Central memory CD8-positive, alpha-beta T cell (primary cell): ENCODE measurements around the gene ATP5ME.
A peak's percentile ranks its signal among the peaks of the same experiment; 100 is the strongest.
"Not testable (repeated sequence)": the region's sequence is repeated elsewhere in the genome, so short reads cannot be mapped to it uniquely, and the experiment has no call there.

Experiments
- ATAC-seq: fragments of 150-1000 bp; cut with Tn5 transposase; replicated peaks from 2 replicates; pipeline ENCODE4 v1.10.0; 2022; ENCODE audit warnings: mild to moderate bottlenecking, moderate FRiP score, moderate number of reproducible peaks; ENCODE audit not compliant: poor library complexity, severe bottlenecking; ENCODE audit errors: extremely low read depth
- DNase-seq, 2 donors: peaks; one replicate each; pipeline ENCODE4 v3.0.0; 2021; ENCODE audit warnings: low spot score in 2 of 2
- H3K27ac Mint-ChIP-seq: one replicate; pipeline ENCODE4 v1.8.0; 2022; ENCODE audit warnings: low read depth, mild to moderate bottlenecking, moderate library complexity, mixed read lengths
- H3K27me3 Mint-ChIP-seq: one replicate; pipeline ENCODE4 v1.8.0; 2022; ENCODE audit warnings: mixed read lengths
- H3K36me3 Mint-ChIP-seq: one replicate; pipeline ENCODE4 v1.8.0; 2022; ENCODE audit warnings: mild to moderate bottlenecking, moderate library complexity, mixed read lengths; ENCODE audit not compliant: insufficient read depth
- H3K4me1 Mint-ChIP-seq: one replicate; pipeline ENCODE4 v1.8.0; 2022; ENCODE audit warnings: mixed read lengths
- H3K4me3 Mint-ChIP-seq: one replicate; pipeline ENCODE4 v1.8.0; 2022; ENCODE audit warnings: mild to moderate bottlenecking, moderate library complexity, mixed read lengths
- H3K9me3 Mint-ChIP-seq: one replicate; pipeline ENCODE4 v1.8.0; 2022; ENCODE audit warnings: mixed read lengths

The ATP5ME gene

DNA sequence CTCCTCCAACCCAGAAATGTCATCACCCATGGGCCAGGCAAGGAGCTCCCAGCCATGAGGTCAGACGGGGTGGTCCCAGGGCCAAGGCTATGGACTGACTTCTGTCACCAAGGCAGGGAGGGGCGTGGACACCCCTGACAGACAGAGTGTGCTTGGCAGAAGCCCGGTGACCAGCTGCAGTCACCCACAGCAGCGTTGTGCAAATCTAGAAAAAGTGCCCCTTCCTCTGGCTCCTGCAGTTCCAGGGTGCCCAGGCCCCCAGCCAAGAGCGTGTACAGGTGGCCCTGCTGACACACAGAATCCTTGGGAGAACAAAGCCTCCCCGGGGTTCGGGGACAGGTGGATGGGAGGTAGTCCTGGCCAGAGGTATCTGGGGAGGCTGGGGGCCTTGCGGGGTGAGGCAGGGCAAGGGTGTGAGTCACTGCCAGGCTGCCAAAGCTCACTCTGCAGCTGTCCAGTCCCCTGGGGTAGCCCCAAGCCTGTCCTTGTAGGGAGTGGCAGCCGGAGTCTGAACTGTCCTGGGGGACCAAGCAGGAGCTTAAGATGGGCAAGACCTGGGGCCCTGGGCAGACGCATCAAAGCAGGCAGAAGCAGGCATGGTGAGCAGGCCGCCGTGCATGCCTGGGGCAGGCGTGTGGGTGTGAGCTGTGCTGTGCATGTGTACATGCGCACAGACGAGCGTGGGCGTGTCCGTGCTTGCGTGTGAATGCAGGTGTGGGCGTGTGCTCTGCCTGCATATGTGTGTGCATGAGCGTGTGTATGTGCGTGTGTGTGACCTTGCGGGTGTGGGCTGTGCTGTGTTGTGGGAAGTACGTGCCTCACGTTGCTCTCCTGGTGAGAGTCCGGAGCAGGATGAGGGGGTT lies 3.6 kb upstream of the ATP5ME start:
- H3K36me3 Mint-ChIP-seq, result peaks cover 16% of the 10 kb centered on the region
- H3K27ac Mint-ChIP-seq, result peak overlapping the region; percentile 29
- no peak for DNase-seq
- no peak for ATAC-seq
- peaks cover 7% of the 10 kb centered on the region for H3K4me1 Mint-ChIP-seq
- H3K9me3 Mint-ChIP-seq, result no peaks in the 10 kb centered on the region
- H3K4me3 Mint-ChIP-seq, result no peak overlapping the region
- H3K27me3 Mint-ChIP-seq, result no peaks in the 10 kb centered on the region

DNA sequence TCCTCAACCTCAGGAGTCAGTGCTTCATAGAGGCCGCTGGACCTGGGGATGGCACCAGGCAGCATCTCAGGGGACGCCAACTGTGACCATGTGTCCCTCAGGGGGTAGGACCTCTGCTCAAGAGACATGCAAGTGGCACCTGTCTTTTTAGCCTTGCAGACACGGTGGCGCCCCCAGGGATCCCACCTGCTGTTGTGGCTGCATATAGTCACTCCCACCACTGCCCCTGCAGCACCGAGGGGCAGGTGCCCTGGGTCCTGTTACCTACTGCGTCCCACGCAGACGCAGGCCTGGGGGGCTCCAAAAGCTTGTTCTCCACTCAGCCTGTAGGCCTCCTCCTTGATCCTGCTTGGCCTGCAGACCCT lies 2.8 kb upstream of the ATP5ME start:
- no peaks in the 10 kb centered on the region for H3K9me3 Mint-ChIP-seq
- H3K36me3 Mint-ChIP-seq, result peaks cover 22% of the 10 kb centered on the region
- no peaks in the 10 kb centered on the region for H3K27me3 Mint-ChIP-seq
- DNase-seq (no peak), ATAC-seq (no peak)
- H3K4me3 Mint-ChIP-seq, result peak overlapping the region; percentile 7
- H3K27ac Mint-ChIP-seq, result no peak overlapping the region
- peaks cover 7% of the 10 kb centered on the region for H3K4me1 Mint-ChIP-seq

DNA sequence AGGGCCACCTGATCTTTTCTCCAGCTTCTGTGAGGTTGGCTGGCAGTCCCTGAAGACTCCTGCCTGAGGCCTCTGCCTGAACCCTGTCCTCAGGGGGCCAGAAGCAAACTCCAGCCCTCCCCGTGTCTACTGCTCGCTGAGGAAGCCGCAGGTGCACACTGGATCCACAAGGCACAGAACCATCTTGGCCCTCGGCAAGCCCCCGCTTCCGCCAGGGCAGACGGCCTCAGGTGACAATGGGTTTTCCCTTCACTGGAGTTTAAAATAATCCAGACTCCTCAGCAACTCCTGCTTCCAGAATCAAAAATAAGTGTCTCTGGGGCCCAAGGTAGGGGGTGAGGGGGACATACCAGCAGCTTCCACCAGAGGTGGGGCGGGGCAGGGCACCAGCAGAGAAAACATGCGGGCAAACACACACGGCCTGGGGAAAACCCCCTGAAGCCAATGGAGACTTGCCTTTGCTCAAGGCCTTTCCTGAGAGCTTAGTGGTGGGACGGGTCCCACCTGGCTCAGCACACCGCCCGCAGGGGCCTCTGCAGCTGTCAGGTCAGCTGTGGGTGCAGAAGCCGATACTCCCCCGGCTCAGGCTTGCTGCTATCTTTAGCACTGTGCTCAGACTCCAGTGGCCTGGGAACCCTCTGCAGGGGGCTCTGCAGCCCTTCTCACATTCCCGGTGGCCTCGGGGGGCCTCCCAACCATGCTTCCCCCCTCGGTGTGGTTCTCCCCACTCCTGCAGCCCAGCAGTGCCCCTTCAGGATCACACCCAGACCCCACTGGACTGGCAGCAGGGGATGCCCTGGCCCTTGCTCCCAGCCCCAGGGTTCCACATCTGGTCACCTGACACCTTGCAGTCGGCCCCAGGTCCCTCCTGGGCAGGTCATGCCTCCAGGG lies 2.1 kb upstream of the ATP5ME start:
- Mint-ChIP-seq H3K4me3 (peak overlapping the region; percentile 85), H3K36me3 (peaks cover 22% of the 10 kb centered on the region), H3K27ac (no peak overlapping the region), H3K4me1 (peaks cover 7% of the 10 kb centered on the region), H3K27me3 (no peaks in the 10 kb centered on the region), H3K9me3 (no peaks in the 10 kb centered on the region)
- DNase-seq (no peak), ATAC-seq (no peak)

DNA sequence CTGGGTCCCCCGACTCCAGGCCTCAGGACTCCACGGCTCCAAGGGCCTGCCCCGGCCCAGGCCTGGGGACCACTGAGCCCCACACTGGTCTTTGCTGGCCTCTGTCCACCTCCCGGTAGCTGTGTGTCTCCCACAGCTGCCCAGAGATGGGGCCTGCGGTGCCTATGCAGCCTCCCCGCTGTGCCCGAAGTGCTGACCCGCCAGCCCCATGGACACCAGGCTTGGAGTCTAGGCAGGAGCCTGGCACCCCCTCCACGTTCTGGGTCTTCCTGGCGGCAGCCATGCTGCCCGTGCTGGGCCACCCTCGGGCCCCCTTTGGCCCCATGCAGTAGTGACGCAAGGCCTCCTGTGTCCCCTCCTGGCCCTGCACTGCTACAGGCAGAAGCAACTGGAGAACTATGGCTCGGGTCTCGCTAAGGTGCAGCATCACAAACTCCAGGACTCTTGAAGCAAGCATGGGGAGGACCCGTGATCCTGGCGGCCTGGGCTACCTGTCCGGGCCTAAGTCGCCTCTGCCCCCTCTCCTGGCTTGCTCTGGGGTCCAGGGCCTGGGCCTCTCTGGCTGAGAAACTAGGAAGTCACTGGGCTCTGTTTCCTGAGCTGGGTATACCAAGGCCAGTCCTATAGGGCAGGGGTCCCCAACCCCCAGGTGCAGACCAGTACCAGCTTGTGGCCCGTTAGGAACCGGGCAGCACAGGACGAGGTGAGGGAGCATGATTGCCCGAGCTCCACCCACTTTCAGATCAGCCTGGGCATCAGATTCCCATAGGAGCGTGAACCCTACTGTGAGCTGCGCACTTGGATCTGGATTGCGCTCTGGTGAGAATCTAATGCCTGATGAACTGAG lies 1.2 kb upstream of the ATP5ME start:
- ATAC-seq, result peak; percentile 3
- Mint-ChIP-seq H3K4me1 (peaks cover 7% of the 10 kb centered on the region), H3K9me3 (no peaks in the 10 kb centered on the region), H3K27me3 (no peaks in the 10 kb centered on the region), H3K4me3 (peak overlapping the region; percentile 85), H3K36me3 (peaks cover 25% of the 10 kb centered on the region), H3K27ac (peak overlapping the region; percentile 91)
- DNase-seq, result no peak

DNA sequence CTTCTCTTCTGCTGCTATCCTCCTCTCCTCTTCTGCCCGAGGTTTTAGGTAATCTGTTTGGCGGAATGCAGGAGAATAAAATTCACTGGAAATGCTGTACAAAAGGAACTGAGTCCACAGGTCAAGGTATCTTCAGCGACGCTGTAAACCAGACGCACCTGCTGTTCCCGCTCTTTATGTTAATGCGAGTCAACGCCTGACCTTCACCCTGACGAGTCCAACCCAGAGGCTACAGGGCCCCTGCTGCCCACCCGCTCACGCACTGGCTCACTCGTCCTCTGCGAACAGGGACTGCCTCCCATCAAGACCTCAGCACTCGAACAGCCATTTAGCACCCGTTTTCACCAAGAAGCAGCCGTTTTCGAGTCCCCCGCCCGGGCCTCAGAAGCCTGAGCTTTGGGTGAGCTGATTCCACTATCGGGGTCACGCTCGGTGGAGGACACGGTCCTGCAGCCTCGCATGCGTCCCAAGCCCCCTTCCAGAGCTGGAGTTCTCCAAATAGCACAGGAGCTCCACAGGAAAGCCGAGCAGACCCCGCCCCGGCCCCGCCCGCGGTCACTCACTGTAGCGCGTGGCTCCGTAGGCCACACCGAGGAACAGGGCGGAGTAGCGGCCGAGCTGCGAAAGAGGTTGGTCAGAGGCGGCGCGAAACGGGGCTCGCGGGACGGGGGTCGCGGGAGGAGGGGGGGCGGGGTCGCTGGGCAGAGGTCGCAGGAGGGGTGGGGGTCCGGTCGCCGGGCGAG lies 556 bp downstream of the ATP5ME start:
- peaks cover 25% of the 10 kb centered on the region for H3K36me3 Mint-ChIP-seq
- peaks cover 7% of the 10 kb centered on the region for H3K4me1 Mint-ChIP-seq
- H3K4me3 Mint-ChIP-seq, result peak overlapping the region; percentile 85
- H3K27ac Mint-ChIP-seq, result peak overlapping the region; percentile 91
- ATAC-seq (no peak), DNase-seq (no peak)
- no peaks in the 10 kb centered on the region for H3K9me3 Mint-ChIP-seq
- no peaks in the 10 kb centered on the region for H3K27me3 Mint-ChIP-seq

DNA sequence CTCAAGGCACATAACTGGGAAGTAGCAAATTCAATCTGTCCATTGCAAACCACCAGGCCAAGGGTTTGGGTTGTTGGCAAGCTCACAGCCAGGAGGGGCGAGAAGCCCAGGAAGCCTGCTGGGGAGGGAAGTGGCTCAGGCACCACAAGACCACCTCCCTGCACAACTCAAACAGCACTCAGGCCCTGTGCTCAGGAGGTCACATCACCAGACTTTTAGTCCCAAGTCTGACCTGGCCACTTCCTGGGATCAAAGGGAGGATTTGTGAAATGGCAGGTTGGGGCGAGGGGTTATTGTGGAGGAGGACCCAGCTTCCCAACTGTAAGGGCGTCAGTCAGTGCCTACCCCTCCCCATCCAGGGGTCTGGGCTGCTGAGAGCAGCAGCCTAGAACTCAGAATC lies 2.3 kb downstream of the ATP5ME start:
- no peak for ATAC-seq
- peak overlapping the region; percentile 38 for H3K4me3 Mint-ChIP-seq
- H3K4me1 Mint-ChIP-seq, result peaks cover 7% of the 10 kb centered on the region
- no peaks in the 10 kb centered on the region for H3K9me3 Mint-ChIP-seq
- no peaks in the 10 kb centered on the region for H3K27me3 Mint-ChIP-seq
- no peak for DNase-seq
- H3K36me3 Mint-ChIP-seq, result peaks cover 25% of the 10 kb centered on the region
- no peak overlapping the region for H3K27ac Mint-ChIP-seq

DNA sequence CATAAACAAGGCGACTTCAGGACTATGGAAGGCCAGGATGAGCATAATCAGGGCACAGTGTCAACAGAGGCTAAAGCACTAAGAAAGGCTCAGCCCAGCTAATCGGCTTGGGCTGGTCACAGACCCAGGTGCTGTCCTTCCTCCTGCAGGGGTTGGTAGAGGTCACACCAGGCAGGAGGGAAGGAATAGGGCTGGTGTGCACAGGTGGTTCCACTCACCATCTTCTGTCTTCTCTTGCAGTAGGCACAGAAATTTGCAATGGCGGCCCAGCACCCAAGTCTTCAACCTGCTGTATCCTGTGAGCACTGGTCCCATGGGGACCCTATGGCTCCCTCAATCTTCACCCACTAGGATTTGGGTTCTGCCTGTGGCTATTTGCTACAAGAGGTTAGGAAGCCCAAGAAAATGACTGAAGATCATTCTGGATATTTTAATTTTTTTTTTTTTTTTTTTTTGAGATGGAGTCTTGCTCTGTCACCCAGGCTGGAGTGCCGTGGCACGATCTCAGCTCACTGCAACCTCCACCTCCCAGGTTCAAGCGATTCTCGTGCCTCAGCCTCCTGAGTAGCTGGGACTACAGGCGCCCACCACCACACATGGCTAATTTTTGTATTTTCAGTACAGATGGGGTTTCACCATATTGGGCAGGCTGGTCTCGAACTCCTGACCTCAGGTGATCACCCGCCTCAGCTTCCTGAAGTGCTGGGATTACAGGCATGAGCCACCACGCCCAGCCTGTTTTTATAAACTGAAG lies 4.1 kb downstream of the ATP5ME start:
- H3K4me1 Mint-ChIP-seq, result peaks cover 12% of the 10 kb centered on the region
- H3K4me3 Mint-ChIP-seq, ATAC-seq, H3K27me3 Mint-ChIP-seq, H3K9me3 Mint-ChIP-seq, H3K27ac Mint-ChIP-seq, DNase-seq: not testable (repeated sequence)
- H3K36me3 Mint-ChIP-seq, result peaks cover 20% of the 10 kb centered on the region

DNA sequence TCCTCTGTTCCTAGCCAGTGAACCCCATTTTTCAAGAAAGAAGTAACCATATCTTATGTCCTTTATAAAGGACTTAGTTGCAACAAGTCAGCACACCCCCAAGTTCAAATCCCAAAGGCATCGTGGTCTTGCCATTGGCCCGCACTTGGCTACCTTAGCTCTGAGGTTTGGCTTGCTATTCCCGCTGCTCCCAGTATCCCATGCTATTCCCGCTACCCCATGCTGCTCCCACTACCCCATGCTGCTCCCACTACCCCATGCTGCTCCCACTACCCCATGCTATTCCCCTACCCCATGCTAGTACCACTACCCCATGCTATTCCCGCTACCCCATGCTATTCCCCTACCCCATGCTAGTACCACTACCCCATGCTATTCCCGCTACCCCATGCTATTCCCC lies 5.9 kb downstream of the ATP5ME start:
- peaks cover 13% of the 10 kb centered on the region for H3K36me3 Mint-ChIP-seq
- not testable (repeated sequence) for H3K27ac Mint-ChIP-seq, H3K27me3 Mint-ChIP-seq, DNase-seq, H3K4me1 Mint-ChIP-seq, H3K4me3 Mint-ChIP-seq, H3K9me3 Mint-ChIP-seq, ATAC-seq

DNA sequence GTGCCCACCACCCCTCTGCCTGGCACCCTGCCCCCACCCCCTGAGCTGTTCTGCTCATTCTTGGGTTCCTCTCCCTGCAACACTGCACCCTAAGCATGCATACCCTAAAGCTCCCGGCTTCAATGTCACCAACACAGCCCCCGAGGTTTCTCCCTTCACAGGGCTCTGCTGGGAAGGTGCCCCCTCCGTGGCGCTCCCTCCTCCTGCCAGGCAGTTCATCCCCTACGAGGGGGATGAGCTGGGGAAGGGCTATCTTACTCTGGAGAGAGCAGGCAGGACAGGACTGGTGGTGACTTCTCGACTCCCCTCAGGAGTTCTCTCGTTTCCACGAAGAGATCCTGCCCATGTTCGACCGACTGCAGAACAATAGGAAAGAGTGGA lies 6.5 kb downstream of the ATP5ME start:
- no peaks in the 10 kb centered on the region for H3K9me3 Mint-ChIP-seq
- peaks cover 5% of the 10 kb centered on the region for H3K4me1 Mint-ChIP-seq
- ATAC-seq, result no peak
- no peak overlapping the region for H3K4me3 Mint-ChIP-seq
- H3K27ac Mint-ChIP-seq, result no peak overlapping the region
- no peak for DNase-seq
- peaks cover 10% of the 10 kb centered on the region for H3K36me3 Mint-ChIP-seq
- H3K27me3 Mint-ChIP-seq, result no peaks in the 10 kb centered on the region

DNA sequence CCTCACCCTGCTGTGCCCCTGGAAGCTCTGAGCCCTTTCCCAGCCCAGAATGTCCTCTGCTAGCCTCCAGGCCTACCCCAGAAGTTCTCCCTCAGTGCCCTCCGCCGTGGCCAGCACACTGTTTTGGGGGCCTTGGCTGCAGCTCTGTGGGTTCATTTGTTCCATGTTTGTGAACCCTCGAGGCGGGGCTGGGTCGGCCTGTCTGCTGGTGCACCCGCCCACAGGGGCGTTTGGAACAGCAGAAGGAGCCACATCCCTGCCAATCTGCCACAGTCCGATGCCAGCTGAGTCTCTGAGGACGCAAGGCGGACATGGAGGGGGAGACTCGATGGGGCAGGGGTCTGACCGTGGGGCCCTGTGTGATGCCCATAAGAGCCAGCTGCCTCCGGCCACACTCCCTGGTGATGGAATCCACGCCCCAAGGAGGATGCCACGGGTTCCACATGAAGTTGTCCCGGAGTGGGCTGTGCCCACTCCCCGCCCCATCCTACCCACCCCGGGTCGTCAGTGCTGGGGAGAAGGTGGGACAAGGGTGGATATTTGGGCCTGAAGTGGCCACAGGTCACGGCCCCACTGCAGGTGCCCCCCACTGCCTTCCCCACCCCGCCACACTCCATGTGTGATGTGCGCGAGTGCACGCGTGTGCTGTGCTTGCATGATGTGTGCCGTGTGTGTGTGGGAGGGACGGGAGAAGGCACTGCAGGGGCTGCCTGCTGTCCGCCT lies 7.1 kb downstream of the ATP5ME start:
- no peak for ATAC-seq
- Mint-ChIP-seq H3K4me3 (no peak overlapping the region), H3K36me3 (peaks cover 5% of the 10 kb centered on the region), H3K9me3 (no peaks in the 10 kb centered on the region), H3K4me1 (peaks cover 5% of the 10 kb centered on the region), H3K27me3 (no peaks in the 10 kb centered on the region), H3K27ac (no peak overlapping the region)
- DNase-seq, result no peak

DNA sequence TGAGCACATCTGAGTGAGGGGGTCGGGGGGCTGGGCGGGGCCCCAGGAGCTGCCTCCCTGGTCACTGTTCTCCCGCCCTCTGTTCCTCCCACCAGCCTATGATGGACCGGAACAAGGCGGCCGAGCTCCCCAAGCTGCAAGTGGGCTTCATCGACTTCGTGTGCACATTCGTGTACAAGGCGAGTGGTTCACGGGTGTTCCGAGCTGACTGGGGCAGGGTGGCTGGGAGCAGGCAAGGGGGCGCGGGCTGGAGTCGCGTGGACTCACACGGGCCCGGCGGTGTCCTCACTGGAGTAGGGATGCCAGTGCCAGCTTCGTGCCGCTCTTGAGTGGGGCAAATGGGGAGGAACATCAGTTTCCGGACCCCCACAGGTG lies 7.7 kb downstream of the ATP5ME start:
- Mint-ChIP-seq H3K36me3 (peaks cover 4% of the 10 kb centered on the region), H3K27me3 (no peaks in the 10 kb centered on the region), H3K9me3 (no peaks in the 10 kb centered on the region), H3K4me1 (peaks cover 5% of the 10 kb centered on the region), H3K27ac (no peak overlapping the region), H3K4me3 (no peak overlapping the region)
- DNase-seq, result no peak
- ATAC-seq, result no peak
